NCI-H2029 (cell line): Measurements from ENCODE around the gene CA9.
"Not testable (repeated sequence)": the region's sequence is repeated elsewhere in the genome, so short reads cannot be mapped to it uniquely, and the experiment has no call there.

Experiments
- DNase-seq: peaks from one replicate; lab custom pipeline; 2025; lab: John Stamatoyannopoulos, UW

Gene CA9

GRCh38 chr9:35673132-35674024 lies at the start of gene CA9:
Gene CA9, plus strand, starts transcription at chr9:35673928. Its CDS starts 32 bp downstream, at chr9:35673960.
- DNase-seq: no peak

GRCh38 chr9:35627575-35627974 lies 46.2 kb upstream of the CA9 start:
- no peak for DNase-seq

- no peak for DNase-seq
These were observed 45.2 kb upstream of the CA9 start for GRCh38 chr9:35628389-35628991.

- DNase-seq: no peak
These were observed 44.1 kb upstream of the CA9 start for GRCh38 chr9:35629597-35629996.

- DNase-seq: no peak
These were observed 38.0 kb upstream of the CA9 start for GRCh38 chr9:35635730-35636129.

- no peak for DNase-seq
These were observed 37.4 kb upstream of the CA9 start for GRCh38 chr9:35636135-35636876.

GRCh38 chr9:35636877-35637246 lies 36.9 kb upstream of the CA9 start:
- DNase-seq: not testable (repeated sequence)

- not testable (repeated sequence) for DNase-seq
These were observed 36.2 kb upstream of the CA9 start for GRCh38 chr9:35637427-35637955.

GRCh38 chr9:35638751-35639150 lies 35.0 kb upstream of the CA9 start:
- not testable (repeated sequence) for DNase-seq

GRCh38 chr9:35639225-35639624 lies 34.5 kb upstream of the CA9 start:
- DNase-seq: not testable (repeated sequence)

GRCh38 chr9:35639631-35640030 lies 34.1 kb upstream of the CA9 start:
- no peak for DNase-seq

GRCh38 chr9:35640431-35640830 lies 33.3 kb upstream of the CA9 start:
- DNase-seq: not testable (repeated sequence)

- DNase-seq: not testable (repeated sequence)
These were observed 32.2 kb upstream of the CA9 start for GRCh38 chr9:35641478-35641877.

- DNase-seq: no peak
These were observed 30.7 kb upstream of the CA9 start for GRCh38 chr9:35643046-35643445.

GRCh38 chr9:35645736-35646135 lies 28.0 kb upstream of the CA9 start:
- DNase-seq: not testable (repeated sequence)

- DNase-seq: no peak
These were observed 27.6 kb upstream of the CA9 start for GRCh38 chr9:35646153-35646532.

GRCh38 chr9:35646533-35647265 lies 27.0 kb upstream of the CA9 start:
- peak; percentile 67 for DNase-seq

- DNase-seq: no peak
These were observed 24.0 kb upstream of the CA9 start for GRCh38 chr9:35649431-35650340.

GRCh38 chr9:35650341-35651158 lies 23.2 kb upstream of the CA9 start, which contains the start of gene SIT1:
Gene SIT1, minus strand, starts transcription at chr9:35650931. Its CDS starts 78 bp downstream, at chr9:35650853.
- no peak for DNase-seq
